Activated naive CD8-positive, alpha-beta T cell treated with anti-CD3 and anti-CD28 coated beads for 36 hours (primary cell): ENCODE measurements around the gene FGB. TPM values are rescaled to one million over a fixed set of nuclear protein-coding genes. Genes with fewer than 3 reads are reported as not detected.

ENCODE experiments used
- DNase-seq: peaks from one replicate; pipeline ENCODE4 v3.0.0; 2021
- H3K27ac Mint-ChIP-seq: one replicate; pipeline ENCODE4 v1.8.0; 2022; ENCODE audit warnings: mild to moderate bottlenecking, moderate library complexity, mixed read lengths
- H3K27me3 Mint-ChIP-seq: one replicate; pipeline ENCODE4 v1.8.0; 2022; ENCODE audit warnings: mild to moderate bottlenecking, mixed read lengths
- H3K36me3 Mint-ChIP-seq: one replicate; pipeline ENCODE4 v1.8.0; 2021; ENCODE audit warnings: mild to moderate bottlenecking, mixed read lengths
- H3K4me1 Mint-ChIP-seq: one replicate; pipeline ENCODE4 v1.8.0; 2021; ENCODE audit warnings: mixed read lengths
- H3K4me3 Mint-ChIP-seq: one replicate; pipeline ENCODE4 v1.8.0; 2022; ENCODE audit warnings: mild to moderate bottlenecking, moderate library complexity, mixed read lengths
- H3K9me3 Mint-ChIP-seq: one replicate; pipeline ENCODE4 v1.8.0; 2022; ENCODE audit warnings: mixed read lengths
- total RNA-seq, 2 experiments: library from RNA; stranded (reverse); gene quantifications; one replicate each; pipeline ENCODE4 v1.2.3, GENCODE V29; 2021

FGB gene
- total RNA-seq, 2 experiments from 2014 or later, result not detected

DNA sequence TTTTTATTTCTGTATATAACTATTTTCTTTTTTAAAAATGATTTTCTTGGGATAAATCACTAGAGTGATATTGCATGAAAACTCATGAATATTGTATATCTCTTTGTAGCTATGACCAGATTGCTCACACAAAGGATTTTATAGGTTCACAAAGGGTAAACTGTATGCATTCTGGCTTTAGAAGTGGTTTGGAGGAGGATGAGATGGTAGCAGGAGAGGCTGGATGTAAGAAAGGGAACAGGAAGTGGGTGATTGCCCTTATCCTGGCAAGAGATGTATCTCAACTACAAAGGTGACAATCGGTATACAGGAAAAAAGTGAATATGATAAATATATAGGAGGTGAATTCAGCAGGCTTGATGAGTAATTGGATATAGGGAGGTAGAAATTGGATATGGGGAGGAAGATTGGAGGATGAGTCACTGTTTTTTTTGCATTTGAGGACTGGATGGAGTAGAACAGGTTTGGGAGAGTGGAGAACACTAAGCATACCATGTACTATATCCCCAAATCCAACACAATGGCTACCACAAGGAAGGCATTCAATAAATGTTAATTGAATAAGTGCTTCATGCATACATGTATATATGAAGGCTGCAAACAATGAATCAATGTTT is 39.7 kb downstream of the FGB start:
- Mint-ChIP-seq H3K27me3 (peaks cover 28% of the 10 kb centered on the region), H3K27ac (no peak overlapping the region), H3K4me3 (no peak overlapping the region)

DNA sequence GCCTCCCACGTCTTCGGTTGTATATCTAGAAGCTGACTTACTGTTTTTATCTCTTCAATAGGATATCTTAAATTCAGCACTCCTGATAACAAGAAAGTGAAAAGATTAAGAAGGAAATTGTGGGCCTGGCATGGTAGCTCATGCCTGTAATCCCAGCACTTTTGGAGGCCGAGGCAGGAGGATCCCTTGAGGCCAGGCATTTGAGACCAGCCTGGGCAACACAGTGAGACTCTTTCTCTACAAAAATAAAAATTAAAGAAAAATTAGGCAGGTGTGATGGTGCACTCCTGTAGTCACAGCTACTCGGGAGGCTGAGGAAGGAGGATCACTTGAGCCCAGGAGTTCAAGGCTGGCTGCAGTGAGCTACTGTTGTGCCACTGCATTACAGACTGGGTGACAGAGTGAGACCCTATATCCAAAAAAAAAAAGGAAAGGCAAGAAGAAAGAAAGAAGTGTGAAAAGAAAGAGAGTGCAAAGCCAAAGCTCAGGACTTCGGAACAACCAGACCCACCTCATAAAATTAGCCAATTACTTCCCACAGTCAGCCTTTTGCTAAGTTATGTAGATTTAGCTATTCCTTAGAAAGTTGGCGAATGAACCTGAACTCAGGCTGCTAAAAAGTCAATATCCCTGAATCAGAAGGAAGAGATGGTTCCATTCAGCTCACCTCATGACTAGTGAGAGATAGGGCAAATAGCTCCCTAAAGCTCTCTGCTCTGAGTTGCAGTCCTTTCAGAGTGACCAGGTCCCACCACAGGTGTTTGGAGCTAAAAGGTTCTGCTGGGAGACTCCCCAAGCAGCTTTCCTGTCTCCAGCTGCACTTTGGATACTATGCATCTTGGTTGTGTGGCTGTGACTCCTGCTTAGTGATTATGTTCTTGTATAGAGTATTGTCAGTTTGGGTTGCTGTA is 40.5 kb downstream of the FGB start:
- H3K27me3 Mint-ChIP-seq, result peaks cover 25% of the 10 kb centered on the region
- no peaks in the 10 kb centered on the region for H3K9me3 Mint-ChIP-seq
- no peak for DNase-seq
- no peak overlapping the region for H3K4me3 Mint-ChIP-seq
- H3K4me1 Mint-ChIP-seq, result no peaks in the 10 kb centered on the region
- H3K27ac Mint-ChIP-seq, result no peak overlapping the region
- H3K36me3 Mint-ChIP-seq, result no peaks in the 10 kb centered on the region

More for the DNA sequence above, 39.7 kb downstream of the FGB start:
- Mint-ChIP-seq H3K36me3 (no peaks in the 10 kb centered on the region), H3K9me3 (no peaks in the 10 kb centered on the region), H3K4me1 (no peaks in the 10 kb centered on the region)
- DNase-seq, result no peak

DNA sequence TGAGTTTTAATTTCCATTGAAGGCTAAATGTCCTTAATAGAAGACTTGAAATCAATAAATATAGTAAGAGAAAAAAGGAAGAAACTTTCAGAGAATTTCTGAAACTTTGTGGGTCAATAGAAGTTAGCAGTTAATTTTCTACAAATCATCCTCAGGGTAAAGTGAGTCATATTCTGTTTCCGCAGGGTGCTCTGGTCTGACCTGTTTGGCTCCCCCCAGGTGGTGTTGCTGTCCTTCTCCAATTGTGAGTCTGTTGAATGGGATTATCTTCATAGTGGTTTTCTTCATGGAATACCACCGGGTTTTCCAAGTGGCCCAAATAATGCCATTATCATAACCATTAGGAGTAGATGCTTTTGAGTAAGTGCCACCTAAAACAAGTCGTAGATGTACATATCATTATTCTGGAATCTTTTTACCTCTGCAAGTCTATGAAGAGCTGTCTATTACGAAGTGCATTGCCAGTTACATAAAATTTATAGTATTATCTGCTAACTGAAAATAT is 41.9 kb downstream of the FGB start:
- Mint-ChIP-seq H3K4me1 (no peaks in the 10 kb centered on the region), H3K9me3 (no peaks in the 10 kb centered on the region), H3K4me3 (no peak overlapping the region), H3K27ac (no peak overlapping the region), H3K36me3 (no peaks in the 10 kb centered on the region), H3K27me3 (peaks cover 34% of the 10 kb centered on the region)
- no peak for DNase-seq

DNA sequence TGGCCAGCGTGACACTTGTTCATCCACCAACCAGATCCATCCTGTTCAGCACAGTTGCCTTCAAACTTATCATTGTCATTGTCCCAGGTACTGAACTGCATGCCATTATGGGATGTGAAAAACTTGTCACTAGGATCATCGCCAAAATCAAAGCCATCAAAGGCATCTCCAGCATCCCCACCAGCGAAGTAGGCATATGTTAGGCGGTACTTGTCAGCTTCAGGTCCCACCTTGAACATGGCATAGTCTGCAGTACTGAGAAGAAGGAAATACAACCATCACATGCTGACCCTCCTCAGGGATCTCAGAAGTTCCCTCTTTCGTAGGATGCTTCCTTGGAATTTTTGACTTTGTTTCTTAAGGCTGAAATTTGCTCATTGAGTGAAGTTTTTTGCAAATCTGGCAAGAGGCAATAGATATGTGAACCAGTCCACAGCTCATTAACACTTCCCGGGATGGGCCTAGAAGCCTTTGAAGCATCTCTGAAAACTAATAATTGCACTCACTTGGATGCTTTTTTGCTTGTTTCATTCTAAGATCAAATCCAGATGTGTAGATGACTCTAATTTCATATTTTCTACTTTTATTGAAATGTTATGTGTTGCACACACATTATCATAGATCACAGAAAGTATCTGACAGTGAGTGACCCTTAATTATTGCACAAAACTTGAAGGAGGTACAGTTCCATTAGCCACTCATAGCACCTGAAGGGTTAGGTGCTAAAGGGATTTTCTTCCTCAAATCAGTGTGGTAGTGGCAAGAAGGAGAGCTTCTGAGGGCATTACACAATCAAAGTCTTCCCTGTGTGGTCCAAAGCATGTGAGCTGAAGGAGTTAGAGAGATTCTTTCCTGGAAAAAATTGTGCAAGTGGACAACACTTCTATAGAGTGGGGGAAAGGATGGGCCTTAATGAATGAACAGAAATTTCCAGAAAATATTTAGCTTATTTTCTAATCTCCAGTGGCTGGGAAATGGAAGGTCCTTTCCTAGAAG is 44.2 kb downstream of the FGB start:
- Mint-ChIP-seq H3K27me3 (peaks cover 36% of the 10 kb centered on the region), H3K4me3 (no peak overlapping the region)

DNA sequence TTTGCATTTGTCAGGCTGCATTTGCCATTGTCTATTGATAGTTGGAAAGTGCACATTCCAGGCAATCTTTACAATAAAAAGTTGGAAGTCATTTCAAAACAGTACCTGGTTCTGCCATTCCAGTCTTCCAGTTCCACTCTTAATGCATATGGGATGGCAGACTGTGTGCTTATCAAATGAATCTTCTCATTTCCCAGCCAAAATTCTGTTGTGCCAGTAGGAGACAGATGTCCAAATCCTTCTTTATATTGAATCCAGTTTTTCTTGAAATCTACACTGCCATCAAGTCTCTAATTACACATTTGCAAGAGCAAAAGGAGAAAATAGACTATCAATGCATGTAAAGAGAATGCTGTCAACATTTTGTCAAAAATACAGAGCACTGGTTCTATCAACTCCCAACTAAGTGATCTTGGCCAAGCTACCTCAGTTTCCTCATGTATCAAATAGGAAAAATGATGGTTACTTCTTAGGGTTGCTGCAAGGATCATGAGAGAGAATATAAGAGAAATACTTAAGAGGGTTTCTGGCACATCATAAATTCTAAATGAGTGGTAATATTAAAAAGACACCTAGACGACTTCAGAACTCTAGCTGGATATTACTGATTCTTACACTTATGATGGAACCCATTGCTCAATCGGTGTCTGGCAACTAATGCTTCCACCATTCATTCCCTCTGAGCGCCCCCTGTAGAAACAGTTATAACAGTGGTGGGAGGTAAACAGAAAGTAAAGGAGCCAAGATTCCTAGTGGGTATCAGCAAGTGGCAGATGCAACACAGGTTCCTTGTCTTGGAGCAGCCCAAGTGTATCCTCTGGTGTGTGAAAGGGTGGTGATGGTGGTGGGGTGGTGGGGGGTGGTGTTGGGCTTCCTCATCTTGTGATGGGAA is 45.8 kb downstream of the FGB start:
- Mint-ChIP-seq H3K27ac (no peak overlapping the region), H3K4me3 (no peak overlapping the region), H3K4me1 (no peaks in the 10 kb centered on the region), H3K27me3 (peaks cover 31% of the 10 kb centered on the region), H3K9me3 (no peaks in the 10 kb centered on the region), H3K36me3 (no peaks in the 10 kb centered on the region)
- no peak for DNase-seq

More for the DNA sequence above, 44.2 kb downstream of the FGB start:
- Mint-ChIP-seq H3K9me3 (no peaks in the 10 kb centered on the region), H3K27ac (no peak overlapping the region), H3K36me3 (no peaks in the 10 kb centered on the region), H3K4me1 (no peaks in the 10 kb centered on the region)
- no peak for DNase-seq

DNA sequence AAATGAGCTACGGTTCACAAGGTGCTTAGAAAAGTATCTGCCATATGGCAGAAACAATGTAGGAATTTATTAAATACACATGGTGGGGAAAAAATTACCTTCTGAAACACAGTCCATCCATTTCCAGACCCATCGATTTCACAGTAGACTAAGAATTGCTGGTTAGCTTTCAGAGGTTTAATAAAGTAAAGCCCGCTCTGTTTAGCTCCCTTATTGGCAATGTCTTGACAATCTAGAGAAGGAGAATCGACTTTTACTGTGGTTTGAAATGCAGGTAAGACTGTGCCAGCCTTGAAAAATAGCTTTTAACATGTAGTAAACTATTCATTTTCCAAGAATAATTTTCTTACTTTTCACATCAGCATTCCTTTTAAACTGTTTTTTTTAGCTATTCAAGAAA is 46.7 kb downstream of the FGB start:
- Mint-ChIP-seq H3K36me3 (no peaks in the 10 kb centered on the region), H3K4me3 (no peak overlapping the region), H3K4me1 (no peaks in the 10 kb centered on the region), H3K27me3 (peaks cover 34% of the 10 kb centered on the region), H3K9me3 (no peaks in the 10 kb centered on the region), H3K27ac (no peak overlapping the region)
- DNase-seq, result no peak

DNA sequence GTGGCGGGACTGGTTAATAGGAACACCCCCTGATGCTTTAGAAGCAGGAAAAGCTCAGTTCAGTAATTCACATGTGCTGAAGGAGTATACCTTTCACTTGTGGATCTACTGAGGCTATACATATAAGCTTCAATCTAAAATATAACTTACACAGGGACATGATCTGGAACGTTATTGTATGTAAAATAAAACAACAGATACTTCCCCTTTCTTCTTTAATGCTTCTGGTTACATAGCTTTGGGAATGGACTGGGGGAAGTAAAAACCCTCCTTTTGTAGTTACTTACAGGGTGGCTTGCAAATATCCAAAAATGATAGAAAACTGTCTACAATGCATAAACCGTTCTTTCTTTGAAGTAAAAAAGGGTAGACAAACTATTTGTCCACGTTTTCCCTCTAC is 47.8 kb downstream of the FGB start:
- peaks cover 31% of the 10 kb centered on the region for H3K27me3 Mint-ChIP-seq
- no peaks in the 10 kb centered on the region for H3K36me3 Mint-ChIP-seq
- DNase-seq, result no peak
- no peak overlapping the region for H3K4me3 Mint-ChIP-seq
- H3K4me1 Mint-ChIP-seq, result no peaks in the 10 kb centered on the region
- H3K27ac Mint-ChIP-seq, result no peak overlapping the region
- no peaks in the 10 kb centered on the region for H3K9me3 Mint-ChIP-seq

DNA sequence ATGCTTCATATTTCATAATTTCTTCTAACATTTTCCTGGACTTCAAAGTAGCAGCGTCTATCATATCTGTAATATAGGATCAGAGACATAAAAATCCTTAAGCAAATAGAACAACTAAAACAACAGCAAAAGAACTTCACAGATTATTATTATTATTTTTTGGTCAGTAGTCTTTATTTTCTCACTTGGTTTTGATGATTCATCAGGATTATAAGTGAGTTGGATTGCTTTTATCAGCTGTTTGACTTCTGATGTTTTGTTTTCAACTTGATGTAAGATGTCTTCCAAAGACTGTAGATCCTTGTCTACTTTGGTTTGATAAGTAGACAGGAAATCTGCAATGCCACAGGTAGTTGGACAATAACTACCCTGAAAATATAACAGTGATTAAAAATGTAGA is 49.0 kb downstream of the FGB start:
- Mint-ChIP-seq H3K9me3 (no peaks in the 10 kb centered on the region), H3K36me3 (no peaks in the 10 kb centered on the region), H3K27me3 (peaks cover 31% of the 10 kb centered on the region), H3K4me1 (peaks cover 6% of the 10 kb centered on the region), H3K4me3 (no peak overlapping the region), H3K27ac (no peak overlapping the region)
- no peak for DNase-seq

DNA sequence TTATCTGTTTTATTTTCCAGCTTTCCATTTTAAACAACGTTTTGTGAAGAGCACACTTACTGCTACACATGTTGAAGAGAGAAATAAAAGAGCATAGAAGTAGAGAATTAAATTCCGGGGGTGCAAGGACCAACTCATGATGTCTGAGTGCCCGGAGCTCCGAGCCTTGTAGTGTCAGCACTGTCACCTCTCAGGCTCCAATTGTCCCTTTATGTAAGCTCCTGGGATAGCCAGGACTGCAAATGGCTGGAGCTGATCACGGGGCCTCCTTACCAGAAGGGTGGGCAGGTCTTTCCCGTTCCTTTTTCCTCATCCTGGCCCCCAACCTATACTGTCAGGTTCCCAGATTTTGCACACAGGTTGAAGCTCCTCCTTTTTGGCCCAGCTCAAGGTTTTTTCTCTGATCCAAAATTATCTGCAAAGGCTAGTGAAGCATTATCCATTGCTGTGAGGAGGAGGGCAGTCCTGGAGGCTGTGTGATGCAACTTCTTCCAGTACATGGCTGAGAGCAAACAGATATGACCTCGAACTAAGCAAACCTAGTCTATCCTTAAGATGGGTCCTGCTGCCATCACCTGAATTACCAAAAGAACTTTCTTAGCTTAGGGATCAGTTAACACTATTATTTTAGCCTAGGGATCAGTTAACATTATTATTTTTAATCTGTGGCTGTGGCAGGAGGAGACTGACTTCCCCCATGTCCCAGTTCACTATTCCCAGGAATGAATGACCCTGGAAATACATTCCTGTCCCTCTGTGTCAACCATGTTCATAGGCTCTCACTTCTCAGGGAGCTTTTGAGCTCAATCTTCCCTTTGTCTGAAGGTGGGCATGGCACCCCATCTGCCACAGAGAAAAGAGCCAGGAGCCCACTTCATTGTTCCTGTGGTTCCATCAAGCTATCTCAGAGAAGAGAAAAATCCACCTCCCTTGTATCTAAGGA is 49.9 kb downstream of the FGB start, which contains the start of gene FGG:
FGG (minus strand) TSS at position 185 of the 943 bp plus-strand sequence; CDS start at position 138, 47 bp downstream.
- H3K4me3 Mint-ChIP-seq, result no peak within 1 kb of the TSS
- H3K27me3 Mint-ChIP-seq, result peaks cover 31% of the 10 kb centered on the region
- H3K9me3 Mint-ChIP-seq, result no peaks in the 10 kb centered on the region
- H3K4me1 Mint-ChIP-seq, result peaks cover 9% of the 10 kb centered on the region
- no peaks in the 10 kb centered on the region for H3K36me3 Mint-ChIP-seq
- no peak within 1 kb of the TSS for H3K27ac Mint-ChIP-seq
- DNase-seq, result no peak

DNA sequence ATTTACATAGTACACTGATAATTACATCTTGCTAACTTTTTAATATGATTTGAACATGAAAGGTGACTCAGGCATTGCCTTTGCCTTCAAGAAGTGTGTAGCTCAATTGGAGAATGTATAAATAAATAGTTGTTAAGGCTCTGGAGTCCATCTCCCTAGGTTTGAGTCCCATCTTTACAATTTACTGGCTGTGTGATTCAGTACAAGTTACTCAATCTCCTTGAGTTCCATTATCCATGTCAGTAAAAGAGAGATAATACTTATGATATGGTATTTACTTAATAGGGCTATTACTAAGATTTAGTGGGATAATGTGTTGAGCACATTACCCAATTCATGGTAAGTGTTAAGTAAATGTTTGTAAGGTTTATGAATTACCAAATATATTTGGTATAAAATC is 51.5 kb downstream of the FGB start:
- DNase-seq, result no peak
- no peak overlapping the region for H3K27ac Mint-ChIP-seq
- no peaks in the 10 kb centered on the region for H3K9me3 Mint-ChIP-seq
- H3K27me3 Mint-ChIP-seq, result peaks cover 20% of the 10 kb centered on the region
- H3K36me3 Mint-ChIP-seq, result no peaks in the 10 kb centered on the region
- H3K4me1 Mint-ChIP-seq, result peaks cover 9% of the 10 kb centered on the region
- no peak overlapping the region for H3K4me3 Mint-ChIP-seq

DNA sequence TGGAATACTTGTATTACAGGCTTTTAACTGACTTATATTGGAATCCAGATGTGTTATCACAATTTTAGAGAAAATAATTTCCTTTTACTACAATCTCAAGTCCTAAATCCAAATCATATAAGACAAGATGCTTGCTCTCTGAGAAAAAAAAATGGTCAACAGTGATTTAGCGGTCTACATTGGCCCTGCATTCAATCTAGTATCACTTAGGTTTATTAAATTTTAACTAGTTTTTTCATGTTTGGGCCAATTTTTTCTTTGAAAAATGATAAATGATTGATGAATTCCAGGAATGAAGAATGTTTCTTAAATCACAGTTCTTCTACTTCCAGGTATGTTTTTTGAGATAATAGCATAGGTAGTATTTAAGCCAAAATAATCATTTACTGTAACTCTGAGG is 52.4 kb downstream of the FGB start:
- no peaks in the 10 kb centered on the region for H3K9me3 Mint-ChIP-seq
- H3K27ac Mint-ChIP-seq, result no peak overlapping the region
- H3K36me3 Mint-ChIP-seq, result no peaks in the 10 kb centered on the region
- no peak overlapping the region for H3K4me3 Mint-ChIP-seq
- DNase-seq, result no peak
- peaks cover 19% of the 10 kb centered on the region for H3K27me3 Mint-ChIP-seq
- H3K4me1 Mint-ChIP-seq, result peaks cover 9% of the 10 kb centered on the region

DNA sequence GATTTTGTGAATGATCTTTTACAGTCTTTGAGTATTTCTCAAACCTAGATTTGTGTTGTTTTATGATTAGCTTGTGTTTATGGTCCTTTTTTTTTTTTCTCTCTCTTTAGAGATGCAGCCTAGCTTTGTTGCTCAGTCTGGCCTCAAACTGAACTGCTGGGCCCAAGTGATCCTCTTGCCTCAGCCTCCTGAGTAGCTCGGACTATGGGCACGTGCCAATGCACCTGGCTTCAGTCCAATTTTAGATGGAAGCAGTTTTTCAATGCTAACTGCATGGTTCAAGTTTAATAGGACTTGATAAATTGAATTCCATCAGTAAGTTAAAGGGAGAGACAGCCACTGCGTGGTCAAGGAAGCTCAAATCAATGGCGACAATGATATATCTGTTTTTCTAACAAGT is 53.5 kb downstream of the FGB start:
- H3K4me1 Mint-ChIP-seq, result peaks cover 9% of the 10 kb centered on the region
- H3K27ac Mint-ChIP-seq, result no peak overlapping the region
- no peaks in the 10 kb centered on the region for H3K36me3 Mint-ChIP-seq
- peaks cover 10% of the 10 kb centered on the region for H3K27me3 Mint-ChIP-seq
- H3K4me3 Mint-ChIP-seq, result no peak overlapping the region
- no peaks in the 10 kb centered on the region for H3K9me3 Mint-ChIP-seq
- DNase-seq, result no peak

DNA sequence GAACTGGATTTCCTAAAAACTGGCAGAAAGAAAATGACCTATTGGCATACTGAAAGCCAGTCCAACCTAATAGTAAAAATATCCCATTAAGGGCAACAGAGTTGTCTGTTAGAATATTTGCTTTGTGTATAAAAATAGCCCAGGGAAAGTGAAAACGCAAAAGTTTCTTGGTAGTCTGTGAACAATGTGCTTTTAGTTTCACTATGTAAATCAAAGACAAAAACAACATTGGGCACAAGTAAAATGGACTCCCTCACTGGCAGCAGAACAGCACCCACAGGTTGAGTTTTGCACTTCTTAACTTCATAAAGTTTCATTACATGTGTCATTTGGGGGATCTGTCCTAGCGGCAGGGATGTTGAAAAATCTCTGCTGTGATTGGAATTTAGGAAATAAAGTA is 53.9 kb downstream of the FGB start:
- Mint-ChIP-seq H3K36me3 (no peaks in the 10 kb centered on the region), H3K27ac (no peak overlapping the region), H3K4me1 (peaks cover 9% of the 10 kb centered on the region), H3K27me3 (peaks cover 5% of the 10 kb centered on the region), H3K4me3 (no peak overlapping the region), H3K9me3 (no peaks in the 10 kb centered on the region)
- no peak for DNase-seq
